MM.1S (cell line): ENCODE data around the gene PCNA.

Experiments used
- EZH2 ChIP-seq: fragments of 300-600 bp; sonication (generic); optimal IDR thresholded peaks from 2 replicates; pipeline ENCODE3; 2017; ENCODE audit warnings: low read depth, mild to moderate bottlenecking, antibody characterized with exemption, low read length, mixed read lengths
- EZH2phosphoT487 ChIP-seq: fragments of 300-600 bp; sonication (generic); IDR thresholded peaks from 2 replicates; pipeline ENCODE4 v1.6.1; 2018; ENCODE audit warnings: antibody characterized with exemption, low read length
- TF ChIP-seq, protein P1 (sequence below): fragments of 300-600 bp; sonication (generic); IDR thresholded peaks from 2 replicates; pipeline ENCODE4 v1.5.1; 2016; ENCODE audit warnings: antibody characterized with exemption, low read length, mixed read lengths

DNA sequence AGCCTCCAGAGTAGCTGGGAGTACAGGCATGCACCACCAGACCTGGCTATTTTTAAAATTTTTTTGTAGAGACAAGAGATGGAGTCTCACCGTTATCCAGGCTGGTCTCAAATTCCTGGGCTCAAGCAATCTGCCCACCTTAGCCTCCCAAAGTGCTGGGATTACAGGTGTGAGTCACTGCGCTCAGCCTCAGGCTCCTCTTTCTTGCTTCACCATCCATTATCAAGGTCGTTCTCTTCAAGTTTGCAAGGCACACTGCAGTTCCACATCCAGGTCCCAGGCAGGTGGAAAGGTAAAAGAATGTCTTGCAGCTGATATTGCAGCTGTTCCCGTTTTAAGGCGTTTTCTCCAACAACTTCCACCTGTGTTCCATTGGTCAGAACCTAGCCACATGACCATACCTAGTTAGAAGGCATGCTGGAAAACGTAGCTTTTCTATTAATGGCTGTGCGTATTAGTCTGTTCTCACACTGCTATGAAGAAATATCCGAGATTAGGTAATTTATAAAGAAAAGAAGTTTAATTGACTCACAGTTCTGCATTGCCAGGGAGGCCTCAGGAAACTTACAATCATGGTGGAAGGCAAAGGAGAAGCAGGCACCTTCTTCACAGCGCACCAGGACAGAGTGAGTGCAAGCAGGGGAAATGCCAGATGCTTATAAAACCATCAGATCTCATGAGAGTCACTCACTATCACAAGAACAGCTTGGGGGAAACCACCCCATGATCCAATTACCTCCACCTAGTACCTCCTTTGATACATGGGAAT, 51.7 kb downstream of the PCNA start:
- TF ChIP-seq EZH2 (no peak), EZH2phosphoT487 (no peak)
- TF ChIP-seq, protein P1, sequence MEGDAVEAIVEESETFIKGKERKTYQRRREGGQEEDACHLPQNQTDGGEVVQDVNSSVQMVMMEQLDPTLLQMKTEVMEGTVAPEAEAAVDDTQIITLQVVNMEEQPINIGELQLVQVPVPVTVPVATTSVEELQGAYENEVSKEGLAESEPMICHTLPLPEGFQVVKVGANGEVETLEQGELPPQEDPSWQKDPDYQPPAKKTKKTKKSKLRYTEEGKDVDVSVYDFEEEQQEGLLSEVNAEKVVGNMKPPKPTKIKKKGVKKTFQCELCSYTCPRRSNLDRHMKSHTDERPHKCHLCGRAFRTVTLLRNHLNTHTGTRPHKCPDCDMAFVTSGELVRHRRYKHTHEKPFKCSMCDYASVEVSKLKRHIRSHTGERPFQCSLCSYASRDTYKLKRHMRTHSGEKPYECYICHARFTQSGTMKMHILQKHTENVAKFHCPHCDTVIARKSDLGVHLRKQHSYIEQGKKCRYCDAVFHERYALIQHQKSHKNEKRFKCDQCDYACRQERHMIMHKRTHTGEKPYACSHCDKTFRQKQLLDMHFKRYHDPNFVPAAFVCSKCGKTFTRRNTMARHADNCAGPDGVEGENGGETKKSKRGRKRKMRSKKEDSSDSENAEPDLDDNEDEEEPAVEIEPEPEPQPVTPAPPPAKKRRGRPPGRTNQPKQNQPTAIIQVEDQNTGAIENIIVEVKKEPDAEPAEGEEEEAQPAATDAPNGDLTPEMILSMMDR = no peak
